ENCODE measurements around the gene BIRC3.
"Not testable (repeated sequence)": the region's sequence is repeated elsewhere in the genome, so short reads cannot be mapped to it uniquely, and the experiment has no call there.

Gene BIRC3

DNA sequence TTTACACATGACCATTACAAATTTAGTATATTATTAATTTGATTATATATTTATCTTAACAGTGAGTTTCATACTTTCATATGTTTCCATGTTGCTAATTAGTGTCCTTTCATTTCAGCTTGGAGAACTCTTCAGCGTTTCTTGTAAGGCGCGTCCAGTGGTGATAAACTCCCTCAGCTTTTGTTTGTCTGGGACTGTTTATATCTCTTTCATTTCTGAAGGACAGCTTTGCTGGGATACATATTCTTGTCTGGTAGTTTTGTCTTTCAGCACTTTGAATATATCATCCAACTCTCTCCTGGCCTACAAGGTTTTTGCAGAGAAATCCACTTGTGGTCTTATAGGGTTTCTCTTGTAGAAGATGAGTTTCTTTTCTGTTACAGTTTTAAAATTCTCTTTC lies 42.1 kb downstream of the BIRC3 start:
- in situ Hi-C loops (cut with HindIII; ENCODE audit: low sequenced_read_pairs) = no loop called here
- H3K4me3 ChIP-seq (ENCODE audit: low read depth, low read length) = no peak overlapping the region
- TF ChIP-seq, protein P1, sequence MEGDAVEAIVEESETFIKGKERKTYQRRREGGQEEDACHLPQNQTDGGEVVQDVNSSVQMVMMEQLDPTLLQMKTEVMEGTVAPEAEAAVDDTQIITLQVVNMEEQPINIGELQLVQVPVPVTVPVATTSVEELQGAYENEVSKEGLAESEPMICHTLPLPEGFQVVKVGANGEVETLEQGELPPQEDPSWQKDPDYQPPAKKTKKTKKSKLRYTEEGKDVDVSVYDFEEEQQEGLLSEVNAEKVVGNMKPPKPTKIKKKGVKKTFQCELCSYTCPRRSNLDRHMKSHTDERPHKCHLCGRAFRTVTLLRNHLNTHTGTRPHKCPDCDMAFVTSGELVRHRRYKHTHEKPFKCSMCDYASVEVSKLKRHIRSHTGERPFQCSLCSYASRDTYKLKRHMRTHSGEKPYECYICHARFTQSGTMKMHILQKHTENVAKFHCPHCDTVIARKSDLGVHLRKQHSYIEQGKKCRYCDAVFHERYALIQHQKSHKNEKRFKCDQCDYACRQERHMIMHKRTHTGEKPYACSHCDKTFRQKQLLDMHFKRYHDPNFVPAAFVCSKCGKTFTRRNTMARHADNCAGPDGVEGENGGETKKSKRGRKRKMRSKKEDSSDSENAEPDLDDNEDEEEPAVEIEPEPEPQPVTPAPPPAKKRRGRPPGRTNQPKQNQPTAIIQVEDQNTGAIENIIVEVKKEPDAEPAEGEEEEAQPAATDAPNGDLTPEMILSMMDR (IDR thresholded peaks at IDR 0.05; ENCODE audit: low read depth, low read length, missing control alignments) = no peak
- DNase-seq (ENCODE audit: low read depth) = no peak

DNA sequence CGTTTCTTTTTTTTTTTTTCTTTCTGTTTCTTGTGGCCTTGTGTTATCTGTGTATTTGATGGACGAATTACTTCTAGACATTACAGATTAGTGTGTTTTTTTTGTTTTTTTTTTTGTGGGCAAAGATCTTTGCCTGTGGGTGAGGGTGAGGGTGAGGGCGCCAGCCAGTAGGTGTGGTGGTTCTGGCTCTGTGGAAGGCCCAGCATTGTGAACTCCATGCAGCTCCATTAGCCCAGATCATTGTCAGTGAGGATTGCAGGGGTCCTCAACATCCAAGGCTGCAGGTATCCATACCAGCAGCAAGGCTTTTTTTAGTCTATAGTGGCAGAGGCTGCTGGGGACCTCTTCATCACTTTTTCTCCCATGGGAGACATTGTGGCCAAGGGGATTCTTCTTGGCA lies 43.4 kb downstream of the BIRC3 start:
- TF ChIP-seq, protein P1 (IDR thresholded peaks at IDR 0.05; ENCODE audit: low read depth, low read length, missing control alignments) = no peak
- in situ Hi-C loops (cut with HindIII; ENCODE audit: low sequenced_read_pairs) = no loop called here
- H3K4me3 ChIP-seq (ENCODE audit: low read depth, low read length) = no peak overlapping the region
- no peak for DNase-seq (ENCODE audit: low read depth)

DNA sequence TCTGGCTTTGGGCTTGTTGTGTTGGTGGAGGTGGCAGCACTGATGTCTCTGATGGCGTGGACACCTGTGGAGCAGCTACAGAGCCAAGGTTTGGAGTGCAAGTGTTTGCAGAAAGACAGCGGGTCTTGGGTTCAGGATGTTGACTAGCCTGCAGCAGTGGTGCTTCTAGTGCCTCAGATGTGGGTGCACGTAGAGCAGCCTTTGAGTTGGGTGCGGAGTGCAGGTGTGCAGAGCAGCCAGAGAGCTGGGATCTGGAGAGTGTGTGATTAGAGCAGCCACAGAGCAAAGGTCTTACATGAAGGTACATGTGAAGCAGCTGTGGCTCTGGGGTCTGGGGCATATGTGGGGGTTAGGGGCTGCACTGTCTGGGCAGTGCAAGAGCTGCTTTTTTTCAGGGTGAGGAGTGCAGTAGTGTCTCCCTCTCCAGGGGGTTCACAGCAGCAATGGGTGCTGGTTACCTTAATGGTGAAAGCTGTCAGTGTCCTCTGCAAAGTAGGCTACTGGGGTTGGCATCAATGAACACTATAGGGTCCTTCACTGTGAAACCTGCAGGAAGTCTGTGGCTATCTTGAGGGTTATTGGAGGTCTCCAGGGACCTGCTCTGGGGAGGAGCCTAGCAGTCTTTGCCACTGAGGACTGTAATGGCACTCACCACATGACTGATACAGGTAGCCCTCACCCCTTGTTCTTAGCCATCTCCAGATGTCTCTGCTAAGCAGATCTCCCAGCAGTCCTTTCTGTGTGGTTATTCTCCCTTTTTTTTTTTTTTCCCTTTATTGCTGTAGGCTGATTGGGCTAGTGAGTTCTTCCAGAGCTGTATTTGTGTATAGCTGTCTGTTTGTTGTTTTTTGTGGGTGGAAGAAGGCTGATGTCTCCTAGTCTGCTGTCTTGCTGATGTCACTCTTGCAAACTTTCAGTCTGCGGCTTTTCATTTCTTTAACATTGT lies 44.1 kb downstream of the BIRC3 start:
- H3K4me3 ChIP-seq (ENCODE audit: low read depth, low read length) = no peak overlapping the region
- TF ChIP-seq, protein P1 (IDR thresholded peaks at IDR 0.05; ENCODE audit: low read depth, low read length, missing control alignments) = no peak
- DNase-seq (ENCODE audit: low read depth) = no peak
- in situ Hi-C loops (cut with HindIII; ENCODE audit: low sequenced_read_pairs) = no loop called here

DNA sequence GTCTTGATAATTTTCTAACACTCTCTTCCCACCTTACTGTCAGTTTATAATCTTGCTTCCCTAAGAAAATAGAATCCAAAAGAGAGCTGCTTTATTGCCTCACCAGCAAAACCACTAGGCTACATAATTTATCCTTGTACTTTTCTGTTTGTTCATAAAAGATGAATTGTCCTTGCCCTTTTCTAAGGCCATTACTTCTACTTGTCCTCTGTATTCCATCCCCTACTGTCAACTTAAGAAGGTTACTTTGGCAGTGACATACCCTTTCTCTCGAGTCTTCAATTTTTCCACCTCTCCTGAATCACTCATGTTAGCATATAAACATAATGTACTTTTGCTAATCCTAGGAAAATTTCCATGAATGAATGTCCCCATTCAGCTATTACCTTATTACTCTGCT lies 47.7 kb downstream of the BIRC3 start:
- TF ChIP-seq, protein P1 (IDR thresholded peaks at IDR 0.05; ENCODE audit: low read depth, low read length, missing control alignments) = no peak
- H3K4me3 ChIP-seq (ENCODE audit: low read depth, low read length) = no peak overlapping the region
- no peak for DNase-seq (ENCODE audit: low read depth)
- in situ Hi-C loops (cut with HindIII; ENCODE audit: low sequenced_read_pairs) = no loop called here

DNA sequence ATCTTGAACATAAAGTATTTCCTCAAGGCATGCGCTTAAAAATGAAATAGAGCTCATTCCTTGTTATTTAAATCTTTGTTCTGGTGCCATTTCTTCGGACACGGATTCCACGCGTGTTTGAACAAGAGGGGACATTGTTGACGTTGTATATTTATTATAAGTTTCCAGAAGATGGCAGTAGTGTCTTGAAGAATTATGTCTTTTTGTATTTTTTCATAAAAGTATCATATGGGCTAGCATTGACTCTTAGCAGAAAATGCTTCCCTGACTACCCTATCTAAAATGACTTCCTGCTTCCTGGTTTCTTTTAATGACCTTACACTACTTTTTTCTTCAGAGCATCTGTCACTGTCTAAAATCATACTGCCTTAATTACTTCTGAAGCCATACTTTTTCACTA lies 50.1 kb downstream of the BIRC3 start:
- DNase-seq (ENCODE audit: low read depth) = peak; percentile 13
- TF ChIP-seq, protein P1 (IDR thresholded peaks at IDR 0.05; ENCODE audit: low read depth, low read length, missing control alignments) = no peak
- in situ Hi-C loops (cut with HindIII; ENCODE audit: low sequenced_read_pairs) = no loop called here
- no peak overlapping the region for H3K4me3 ChIP-seq (ENCODE audit: low read depth, low read length)

DNA sequence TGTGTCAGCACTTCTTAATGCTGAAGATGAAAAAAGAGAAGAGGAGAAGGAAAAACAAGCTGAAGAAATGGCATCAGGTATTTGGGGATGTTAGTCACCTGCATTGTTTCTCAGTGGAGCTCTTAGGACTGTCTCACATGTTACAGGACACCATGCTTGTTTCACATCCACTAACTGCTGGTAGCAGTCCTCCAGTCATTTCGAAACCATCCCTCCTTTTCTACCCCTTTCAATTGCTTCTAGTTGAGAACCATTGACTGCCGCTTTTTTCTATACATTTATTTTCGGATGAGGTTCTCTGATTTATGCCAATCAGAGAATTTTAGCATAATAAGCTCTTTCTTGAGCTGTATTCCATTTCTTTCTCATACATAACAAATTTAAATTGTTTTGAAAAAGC lies 51.2 kb downstream of the BIRC3 start:
- DNase-seq (ENCODE audit: low read depth) = no peak
- TF ChIP-seq, protein P1 (IDR thresholded peaks at IDR 0.05; ENCODE audit: low read depth, low read length, missing control alignments) = no peak
- in situ Hi-C loops (cut with HindIII; ENCODE audit: low sequenced_read_pairs) = no loop called here

DNA sequence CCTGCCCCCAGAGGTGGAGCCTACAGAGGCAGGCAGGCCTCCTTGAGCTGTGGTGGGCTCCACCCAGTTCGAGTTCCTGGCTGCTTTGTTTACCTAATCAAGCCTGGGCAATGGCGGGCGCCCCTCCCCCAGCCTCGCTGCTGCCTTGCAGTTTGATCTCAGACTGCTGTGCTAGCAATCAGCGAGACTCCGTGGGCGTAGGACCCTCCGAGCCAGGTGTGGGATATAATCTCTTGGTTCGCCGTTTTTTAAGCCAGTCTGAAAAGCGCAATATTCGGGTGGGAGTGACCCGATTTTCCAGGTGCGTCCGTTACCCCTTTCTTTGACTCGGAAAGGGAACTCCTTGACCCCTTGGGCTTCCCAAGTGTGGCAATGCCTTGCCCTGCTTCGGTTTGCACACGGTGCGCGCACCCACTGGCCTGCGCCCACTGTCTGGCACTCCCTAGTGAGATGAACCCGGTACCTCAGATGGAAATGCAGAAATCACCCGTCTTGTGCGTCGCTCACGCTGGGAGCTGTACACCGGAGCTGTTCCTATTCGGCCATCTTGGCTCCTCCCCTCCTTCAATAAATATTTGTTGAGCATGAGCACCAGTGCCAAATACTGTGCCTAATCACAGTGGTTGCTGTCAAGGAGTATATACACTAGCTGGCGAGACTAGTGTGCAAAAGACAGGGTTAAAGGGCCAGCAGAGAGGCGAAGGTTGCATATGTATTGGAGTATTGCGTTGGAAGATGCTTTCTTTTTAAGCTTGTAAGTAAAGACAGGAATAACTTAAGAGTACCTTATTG lies 57.5 kb downstream of the BIRC3 start:
- DNase-seq (ENCODE audit: low read depth); in situ Hi-C loops (cut with HindIII; ENCODE audit: low sequenced_read_pairs); H3K4me3 ChIP-seq (ENCODE audit: low read depth, low read length): not testable (repeated sequence)

More for the DNA sequence above, 51.2 kb downstream of the BIRC3 start:
- no peak overlapping the region for H3K4me3 ChIP-seq (ENCODE audit: low read depth, low read length)

Data from astrocyte of the cerebellum (primary cell).